HG03095 (cell line): ENCODE measurements around the gene HTR2A.

ENCODE experiments used
- ATAC-seq: cut with Tn5 transposase; IDR thresholded peaks from one replicate; pipeline ENCODE4 v1.9.1; 2021; ENCODE audit warnings: moderate library complexity; ENCODE audit not compliant: unreplicated experiment

HTR2A gene

GRCh38 chr13:46896341-46897137, at the start of gene HTR2A:
TSS of gene HTR2A (minus strand) at chr13:46897053. CDS start at chr13:46895906, 1,147 bp downstream.
- ATAC-seq: no peak

GRCh38 chr13:46936525-46936924, 39.7 kb upstream of the HTR2A start:
- no peak for ATAC-seq

- no peak for ATAC-seq
These were observed 37.9 kb upstream of the HTR2A start for GRCh38 chr13:46934749-46935148.

DNA sequence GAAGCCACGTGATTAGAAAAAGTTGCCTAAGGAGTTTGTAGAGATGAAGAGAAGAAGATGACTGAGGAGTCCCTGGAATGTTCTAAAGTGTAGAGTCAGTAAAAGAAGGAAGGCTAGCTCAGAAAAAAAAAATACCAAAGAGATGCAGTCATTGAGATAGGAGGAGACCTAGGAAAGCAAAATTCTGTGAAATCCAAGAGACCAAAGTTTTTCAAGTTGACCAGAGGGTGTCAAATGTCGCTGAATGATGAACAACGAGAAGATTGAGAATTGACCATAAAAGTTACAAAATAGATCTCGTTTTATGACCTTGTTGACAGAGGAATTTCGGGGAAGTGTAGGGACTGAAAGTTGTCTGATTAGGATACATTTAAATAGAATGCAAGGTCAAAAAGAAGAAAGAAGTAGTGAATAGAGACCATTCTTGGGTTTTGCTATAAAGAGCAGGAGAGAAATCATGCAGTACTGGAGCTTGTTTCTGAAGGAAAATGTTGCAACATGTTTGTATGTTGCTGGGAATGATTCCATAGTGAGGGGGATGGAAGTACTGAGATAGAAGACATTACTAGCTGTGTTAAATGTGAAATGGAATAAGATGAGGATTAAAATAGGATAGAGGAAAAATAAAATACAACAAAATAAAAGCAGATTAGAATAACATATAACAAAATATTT, 30.2 kb upstream of the HTR2A start:
- no peak for ATAC-seq

GRCh38 chr13:46925486-46925885, 28.6 kb upstream of the HTR2A start:
- no peak for ATAC-seq

DNA sequence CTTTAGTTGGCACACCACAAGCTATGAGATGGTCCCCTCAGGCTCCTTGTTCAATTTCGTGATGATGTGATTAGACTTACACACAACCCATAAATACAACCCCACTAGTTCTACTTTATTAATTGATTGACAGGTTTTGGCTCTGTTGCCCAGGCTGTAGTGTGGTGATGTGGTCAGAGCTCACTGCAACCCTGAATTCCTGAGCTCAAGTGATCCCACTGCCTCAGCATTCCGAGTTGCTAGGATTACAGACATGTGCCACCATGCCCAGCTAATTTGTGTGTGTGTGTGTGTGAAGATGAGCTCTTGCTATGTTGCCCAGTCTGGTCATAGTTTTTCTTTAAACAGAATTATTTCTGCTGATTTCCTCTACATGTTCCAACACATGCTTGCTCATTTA, 17.5 kb upstream of the HTR2A start:
- no peak for ATAC-seq

DNA sequence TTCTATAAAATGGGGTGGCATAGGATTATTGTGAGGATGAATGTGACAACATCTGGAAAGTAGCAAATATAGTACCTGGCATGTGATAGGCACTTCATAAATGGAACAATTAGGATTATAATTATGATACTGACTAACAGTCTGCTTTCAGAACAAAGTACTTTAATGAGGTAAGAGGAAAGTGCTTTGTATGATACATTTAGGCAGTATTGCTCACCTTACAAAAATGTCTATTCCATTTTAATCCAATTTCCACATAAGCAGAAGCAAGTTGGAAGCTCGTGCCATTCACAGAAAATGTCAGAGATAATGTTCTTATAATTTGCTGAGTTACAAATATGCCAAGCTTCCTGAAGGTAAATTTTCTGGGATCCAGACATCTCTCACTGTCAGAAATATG, 16.9 kb upstream of the HTR2A start:
- ATAC-seq: no peak

DNA sequence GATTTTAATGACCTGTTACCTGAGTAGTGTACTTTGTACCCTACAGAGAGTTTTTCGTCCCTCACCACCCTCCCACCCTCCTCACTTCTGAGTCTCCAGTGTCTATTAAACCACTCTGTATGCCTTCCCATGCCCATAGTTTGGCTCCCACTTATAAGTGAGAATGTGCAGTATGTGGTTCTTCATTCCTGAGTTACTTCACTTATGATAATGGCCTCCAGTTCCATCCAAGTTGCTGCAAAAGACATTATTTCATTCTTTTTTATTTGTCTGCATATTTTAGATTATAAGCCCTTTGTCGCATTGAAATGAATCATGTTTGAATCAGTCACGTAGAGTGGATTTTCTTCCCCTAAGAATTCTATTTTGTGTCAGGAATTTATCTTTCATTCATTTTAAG, 12.2 kb upstream of the HTR2A start:
- ATAC-seq: no peak

GRCh38 chr13:46908501-46908900, 11.6 kb upstream of the HTR2A start:
- ATAC-seq: no peak

DNA sequence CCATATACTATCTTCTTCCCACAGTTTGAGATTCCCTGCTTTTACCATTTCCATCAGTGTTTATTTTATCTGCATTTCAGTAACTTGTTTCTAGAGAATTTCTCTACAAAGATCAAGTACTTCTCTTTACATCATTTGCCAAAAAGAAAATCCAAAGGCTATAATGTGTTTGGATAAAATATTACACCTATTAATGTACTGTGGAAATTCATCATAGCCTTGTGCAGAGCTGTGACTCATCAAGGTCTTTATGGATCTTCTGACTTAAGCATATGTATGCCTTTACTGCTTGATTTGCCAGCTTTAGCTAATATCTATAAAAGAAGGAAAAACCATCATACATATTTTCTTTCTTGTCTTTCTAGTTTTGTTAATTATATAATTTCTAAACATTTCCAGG, 9.6 kb upstream of the HTR2A start:
- ATAC-seq: no peak

DNA sequence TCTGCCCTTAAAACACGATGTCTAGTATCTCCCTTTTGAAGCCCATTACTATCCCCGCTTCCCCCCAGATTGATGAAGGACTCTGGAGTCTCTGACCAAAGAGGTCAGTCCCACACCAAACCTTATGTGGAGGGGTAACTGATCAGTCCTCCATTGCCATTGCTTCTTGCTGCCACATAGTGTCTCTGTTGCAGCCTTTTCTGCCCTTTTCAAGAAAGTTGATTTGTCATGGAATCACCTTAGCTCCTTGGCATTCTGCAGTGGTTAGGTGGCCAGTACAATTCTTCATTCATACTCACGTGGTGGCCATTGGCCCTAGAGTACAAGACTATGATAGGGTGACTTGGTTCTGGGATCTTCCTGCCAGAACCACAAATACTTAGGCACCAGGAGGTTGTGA, 8.4 kb upstream of the HTR2A start:
- ATAC-seq: no peak

DNA sequence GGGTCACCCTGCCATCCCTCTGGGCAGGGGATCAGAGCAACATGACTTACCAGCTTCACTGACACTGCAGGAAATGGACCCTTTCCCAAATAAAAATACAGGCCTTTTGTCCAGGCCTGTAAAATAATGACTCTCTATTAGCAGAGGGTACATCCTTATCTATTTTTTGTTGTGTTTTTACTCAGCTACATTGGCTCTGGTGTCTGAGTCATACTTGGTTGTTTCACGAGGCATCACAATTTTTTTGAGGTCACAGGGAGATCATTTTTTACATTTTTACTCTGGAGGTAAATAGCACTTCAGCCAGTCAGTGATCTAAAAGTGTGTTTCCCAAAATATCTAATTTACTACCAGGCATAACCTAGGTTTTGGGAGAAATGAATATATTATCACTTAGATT, 6.9 kb upstream of the HTR2A start:
- ATAC-seq: no peak

DNA sequence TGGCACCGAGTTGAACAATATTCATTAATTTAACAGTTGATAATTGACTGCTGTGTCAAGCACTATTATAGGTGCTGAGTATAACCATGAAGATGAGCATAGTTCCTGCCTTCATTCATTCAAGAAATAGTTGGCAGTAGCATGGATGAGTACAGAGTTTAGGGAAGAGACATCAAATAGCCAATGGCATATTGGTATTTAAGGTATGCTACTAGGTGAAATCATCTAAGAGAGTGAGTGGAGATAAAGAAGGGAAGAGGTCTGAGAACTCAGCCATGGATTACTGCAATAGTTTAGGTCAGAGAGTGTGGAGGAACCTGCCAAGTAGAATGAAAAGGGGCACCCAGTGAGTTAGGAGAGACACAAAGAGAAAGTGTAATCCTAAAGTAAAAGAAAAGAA, 4.9 kb upstream of the HTR2A start:
- ATAC-seq: no peak

- no peak for ATAC-seq
These were observed 2.9 kb upstream of the HTR2A start for GRCh38 chr13:46899801-46900200.

DNA sequence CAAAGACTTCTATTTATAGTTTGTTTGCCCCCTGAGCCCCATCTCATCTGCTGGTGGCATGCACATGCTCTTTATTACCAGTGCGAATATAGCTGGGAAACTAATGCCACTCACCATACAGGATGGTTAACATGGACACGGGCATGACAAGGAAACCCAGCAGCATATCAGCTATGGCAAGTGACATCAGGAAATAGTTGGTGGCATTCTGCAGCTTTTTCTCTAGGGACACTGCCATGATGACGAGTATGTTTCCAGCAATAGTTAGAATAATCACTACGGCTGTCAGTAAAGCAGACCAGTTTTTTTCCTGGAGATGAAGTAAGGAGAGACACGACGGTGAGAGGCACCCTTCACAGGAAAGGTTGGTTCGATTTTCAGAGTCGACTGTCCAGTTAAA, 1.5 kb downstream of the HTR2A start:
- ATAC-seq: no peak

DNA sequence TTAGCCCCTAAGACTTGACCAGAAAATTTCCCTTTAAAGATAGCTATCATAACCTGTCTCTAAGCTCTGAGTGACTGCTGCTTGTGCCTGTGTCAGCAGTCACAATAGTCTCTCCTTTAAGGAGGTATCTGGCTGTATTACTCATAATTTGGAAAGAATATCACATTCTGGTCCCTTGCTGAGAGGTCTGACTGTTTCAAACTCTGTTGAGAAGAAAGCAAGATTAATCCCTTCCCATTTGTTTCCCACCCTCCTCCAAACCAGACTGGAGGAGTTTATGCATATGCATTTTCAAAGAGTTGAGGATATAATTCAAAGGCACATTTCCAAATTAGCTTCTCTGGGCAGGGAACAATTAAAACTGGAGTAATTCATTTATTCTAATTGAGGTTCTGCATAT, 2.3 kb downstream of the HTR2A start:
- ATAC-seq: no peak

DNA sequence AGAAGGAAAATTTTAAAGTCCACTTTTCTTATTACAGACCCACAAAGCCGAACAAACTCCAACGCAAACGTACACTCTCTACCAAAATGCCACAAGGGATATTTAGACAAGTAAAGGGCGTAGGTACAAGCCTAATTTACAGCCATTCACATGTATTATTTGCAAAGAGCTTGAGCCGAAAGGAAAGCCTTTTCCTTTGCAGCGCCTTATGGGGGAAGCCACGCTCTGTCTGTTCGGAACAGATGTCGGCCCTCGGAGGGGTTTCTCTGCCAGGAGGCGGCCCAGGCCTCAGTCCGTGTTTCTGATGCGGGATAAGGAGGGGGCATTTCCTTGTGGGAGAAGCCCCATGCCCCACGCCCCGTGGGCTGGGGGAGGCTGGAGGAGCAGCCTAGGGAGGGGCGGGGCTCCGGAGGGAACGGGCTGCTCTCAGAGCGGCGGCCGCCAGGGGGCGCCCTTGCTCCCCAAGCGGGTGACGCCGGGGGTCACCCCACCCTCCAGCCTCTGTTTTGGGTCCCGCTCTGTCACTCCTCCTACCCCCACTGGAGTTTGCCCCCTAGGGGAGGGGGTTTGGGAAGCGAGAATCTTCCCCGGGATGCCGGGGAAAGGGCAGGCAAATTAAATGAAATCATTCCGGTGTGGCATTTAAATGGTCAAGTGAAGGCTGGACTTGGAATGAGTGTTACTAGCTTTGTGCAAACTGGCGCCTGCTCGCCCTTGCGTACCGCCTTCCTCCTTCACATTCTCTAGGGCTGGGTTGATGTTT, 2.9 kb downstream of the HTR2A start:
- ATAC-seq: peak; percentile 93

- no peak for ATAC-seq
These were observed 3.6 kb downstream of the HTR2A start for GRCh38 chr13:46893221-46893740.

GRCh38 chr13:46885018-46885417, 11.8 kb downstream of the HTR2A start:
- no peak for ATAC-seq

- ATAC-seq: no peak
These were observed 12.3 kb downstream of the HTR2A start for GRCh38 chr13:46884531-46884930.

- ATAC-seq: no peak
These were observed 15.2 kb downstream of the HTR2A start for GRCh38 chr13:46881621-46882020.

DNA sequence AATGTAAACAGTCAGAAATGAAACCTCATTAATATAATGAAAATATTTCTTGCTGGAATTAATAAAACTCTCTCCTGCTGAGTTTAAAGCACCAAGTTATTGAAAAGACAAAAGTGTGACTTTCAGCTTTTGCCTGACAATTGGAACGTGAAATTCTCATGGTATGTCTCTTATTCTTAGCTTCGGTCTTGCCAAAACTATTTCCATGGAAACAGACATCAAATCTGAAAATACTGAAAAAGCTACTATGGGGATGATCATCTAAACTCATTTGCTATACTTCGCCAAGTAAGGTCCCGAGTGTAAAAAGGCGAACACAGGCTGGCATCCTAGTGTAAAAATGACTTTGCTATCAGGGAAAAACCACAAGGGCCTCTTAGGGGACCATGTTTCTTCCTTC, 22.8 kb downstream of the HTR2A start:
- ATAC-seq: no peak
